Mucosa of rectum (tissue), 2 donors: ENCODE data around the gene LGALS3BP.
"Not testable (repeated sequence)": the region's sequence is repeated elsewhere in the genome, so short reads cannot be mapped to it uniquely, and the experiment has no call there.

ENCODE experiments used
- H3K27ac ChIP-seq, 2 donors: one replicate each; pipeline ENCODE4 v1.7.0; 2013; ENCODE audit warnings: inconsistent platforms in 2 of 2, low read depth in 2 of 2, low read length in 2 of 2
- H3K27me3 ChIP-seq, 2 donors: one replicate each; pipeline ENCODE4 v1.7.0; 2013; ENCODE audit warnings: low read length in 2 of 2; ENCODE audit not compliant: control insufficient read depth in 2 of 2, insufficient read depth in 2 of 2
- H3K36me3 ChIP-seq, 2 donors: one replicate each; pipeline ENCODE4 v1.7.0; 2013; ENCODE audit warnings: low read length in 2 of 2; ENCODE audit not compliant: control insufficient read depth in 2 of 2, insufficient read depth in 2 of 2
- H3K4me1 ChIP-seq, 2 donors: one replicate each; pipeline ENCODE4 v1.7.0; 2013; ENCODE audit warnings: low read length in 2 of 2, mild to moderate bottlenecking in 1 of 2; ENCODE audit not compliant: control insufficient read depth in 2 of 2, insufficient read depth in 2 of 2
- H3K4me3 ChIP-seq, 2 donors: one replicate each; pipeline ENCODE4 v1.7.0; 2013; ENCODE audit warnings: low read length in 2 of 2
- H3K9ac ChIP-seq, 2 donors: one replicate each; pipeline ENCODE4 v1.7.0; 2013; ENCODE audit warnings: low read length in 2 of 2, low read depth in 1 of 2, mild to moderate bottlenecking in 1 of 2
- H3K9me3 ChIP-seq, 2 donors: one replicate each; pipeline ENCODE4 v1.7.0; 2013; ENCODE audit warnings: low read length in 2 of 2; ENCODE audit not compliant: control insufficient read depth in 2 of 2
- donor health status: healthy.
- donor health status: Normal muscosa, but diverticular disease.

Gene LGALS3BP

DNA sequence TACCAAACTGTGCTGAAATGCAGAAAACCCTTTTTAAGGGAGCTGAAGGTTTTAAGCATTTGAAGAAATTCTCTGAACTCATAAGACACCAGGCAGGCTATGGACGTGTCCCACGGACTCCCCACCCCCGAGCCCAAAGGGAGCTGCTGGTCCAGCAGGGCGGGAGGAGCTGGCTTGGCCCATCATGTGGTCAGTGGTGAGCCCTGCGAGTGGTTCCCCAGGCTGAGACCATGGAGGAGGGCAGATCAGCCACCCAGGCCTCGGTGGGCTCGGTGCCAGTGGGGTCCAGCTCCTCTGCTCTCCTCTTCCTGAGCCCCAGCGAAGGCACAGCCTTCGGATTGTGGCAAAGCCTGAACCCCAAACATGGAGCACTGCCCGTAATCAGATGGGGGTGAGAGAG lies 27.0 kb downstream of the LGALS3BP start:
- peak overlapping the region; percentile 43 to 54 for H3K27ac ChIP-seq
- H3K36me3 ChIP-seq: no peaks in the 10 kb centered on the region
- H3K27me3 ChIP-seq: no peaks in the 10 kb centered on the region
- H3K4me3 ChIP-seq: no peak overlapping the region
- H3K4me1 ChIP-seq: peaks cover under 1 to 15% of the 10 kb centered on the region in 2 donors
- peak overlapping the region in 1 of 2 donors; percentile 54 for H3K9ac ChIP-seq
- peaks cover 0 to 3% of the 10 kb centered on the region in 2 donors for H3K9me3 ChIP-seq

DNA sequence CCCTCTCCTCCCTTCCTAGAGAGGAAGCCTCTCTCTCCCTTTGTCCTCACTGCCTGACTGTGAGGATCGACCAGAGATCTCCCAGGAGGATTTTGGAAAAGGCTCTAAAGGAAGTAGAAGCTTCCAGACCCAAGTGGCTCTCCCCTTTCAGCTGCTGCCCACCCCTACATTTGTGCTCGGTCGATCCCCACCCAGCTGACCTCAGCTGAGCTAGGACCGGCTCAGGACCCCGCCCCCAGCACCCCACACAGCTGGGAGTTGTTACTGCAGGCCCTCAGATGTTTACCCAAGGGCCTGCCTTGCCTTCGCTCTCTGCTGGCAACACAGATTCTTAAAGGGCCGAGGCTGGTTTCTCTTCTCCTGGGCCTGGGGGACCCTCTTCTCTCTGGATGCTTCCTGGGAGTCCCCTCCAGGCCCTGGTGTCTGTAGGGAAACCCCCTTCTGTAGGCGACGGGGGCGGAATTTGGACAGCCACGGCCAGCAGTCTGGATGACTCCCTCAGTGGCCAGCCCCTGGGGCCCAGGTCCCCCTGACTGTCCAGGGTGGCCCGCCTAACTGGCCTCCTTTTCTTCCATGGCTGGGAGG lies 27.7 kb downstream of the LGALS3BP start:
- no peaks in the 10 kb centered on the region for H3K36me3 ChIP-seq
- H3K27ac ChIP-seq: peak overlapping the region; percentile 43 to 54
- no peak overlapping the region for H3K4me3 ChIP-seq
- peaks cover 0 to 3% of the 10 kb centered on the region in 2 donors for H3K9me3 ChIP-seq
- peak overlapping the region in 1 of 2 donors; percentile 54 for H3K9ac ChIP-seq
- H3K4me1 ChIP-seq: peaks cover 7 to 22% of the 10 kb centered on the region in 2 donors
- H3K27me3 ChIP-seq: no peaks in the 10 kb centered on the region

DNA sequence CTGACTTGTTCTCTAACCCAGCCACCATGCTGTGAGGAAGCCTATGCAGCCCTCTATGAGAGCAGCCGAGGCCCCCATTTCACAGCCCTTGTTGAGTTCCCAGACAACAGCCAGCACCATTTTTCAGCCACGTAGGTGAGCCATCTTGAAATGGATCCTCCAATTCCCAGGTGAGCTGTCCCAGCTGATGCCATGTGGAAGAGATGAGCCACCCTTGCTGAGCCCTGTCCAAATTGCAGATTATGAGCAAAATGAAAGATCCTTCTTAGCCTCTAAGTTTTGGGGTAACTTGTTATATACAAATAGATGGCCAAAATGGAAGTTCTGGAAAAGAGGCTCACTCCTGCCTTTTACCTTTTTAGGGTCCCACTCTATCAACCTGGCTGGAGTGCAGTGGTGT lies 28.9 kb downstream of the LGALS3BP start:
- Histone ChIP-seq H3K9ac (no peak overlapping the region), H3K9me3 (peaks cover 0 to 3% of the 10 kb centered on the region in 2 donors), H3K4me3 (no peak overlapping the region), H3K4me1 (peaks cover 7 to 23% of the 10 kb centered on the region in 2 donors), H3K27me3 (no peaks in the 10 kb centered on the region), H3K36me3 (no peaks in the 10 kb centered on the region), H3K27ac (no peak overlapping the region)

DNA sequence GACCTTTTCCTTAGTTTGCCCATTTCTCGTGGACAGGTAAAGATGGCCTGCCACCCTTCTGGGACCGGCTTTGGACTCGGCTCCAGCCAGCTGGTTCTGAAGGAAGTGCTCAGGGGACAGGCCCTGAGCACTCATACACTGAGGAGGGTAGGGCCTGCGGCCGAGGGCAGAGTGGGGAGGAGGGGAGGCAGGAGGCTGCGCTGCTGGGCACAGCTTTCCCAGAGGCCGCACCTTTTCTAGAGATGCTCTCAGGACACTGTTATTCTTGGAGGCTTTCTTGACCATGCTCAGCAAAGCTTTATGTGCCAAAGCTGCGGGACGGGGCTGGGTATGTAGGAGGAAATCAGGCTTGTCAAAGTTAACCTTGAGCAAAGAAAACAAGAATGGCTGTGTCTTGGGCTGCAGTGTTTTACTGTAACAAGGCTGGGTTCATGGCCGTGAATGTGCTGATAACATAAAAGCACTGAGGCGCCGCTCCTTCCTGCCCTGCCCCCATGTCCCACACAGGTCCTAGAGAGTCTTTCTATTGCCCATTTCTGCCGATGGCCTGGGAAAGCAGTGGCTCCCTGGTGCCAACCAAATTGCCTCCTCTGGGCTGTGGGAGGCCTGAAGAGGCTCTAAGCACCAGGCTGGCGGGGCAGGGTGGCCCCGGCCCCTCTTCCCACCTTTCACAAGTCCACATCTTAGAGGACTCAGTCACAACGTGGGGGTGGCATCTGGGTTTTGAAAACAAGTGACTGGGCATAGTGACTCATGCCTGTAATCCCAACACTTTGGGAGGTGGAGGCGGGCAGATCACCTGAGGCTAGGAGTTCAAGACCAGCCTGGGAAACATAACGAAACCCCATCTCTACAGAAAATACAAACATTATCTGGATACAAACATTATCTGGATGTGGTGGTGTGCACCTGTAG lies 32.2 kb downstream of the LGALS3BP start:
- Histone ChIP-seq H3K27me3 (no peaks in the 10 kb centered on the region), H3K36me3 (no peaks in the 10 kb centered on the region), H3K27ac (peak overlapping the region in 1 of 2 donors; percentile 55), H3K4me1 (peaks cover 7 to 20% of the 10 kb centered on the region in 2 donors), H3K4me3 (peak overlapping the region in 1 of 2 donors; percentile 13), H3K9ac (peak overlapping the region in 1 of 2 donors; percentile 26), H3K9me3 (peaks cover 0 to 3% of the 10 kb centered on the region in 2 donors)

GRCh38 chr17:78946631-78947030 lies 33.1 kb downstream of the LGALS3BP start:
- Histone ChIP-seq H3K27ac (no peak overlapping the region), H3K27me3 (no peaks in the 10 kb centered on the region)

DNA sequence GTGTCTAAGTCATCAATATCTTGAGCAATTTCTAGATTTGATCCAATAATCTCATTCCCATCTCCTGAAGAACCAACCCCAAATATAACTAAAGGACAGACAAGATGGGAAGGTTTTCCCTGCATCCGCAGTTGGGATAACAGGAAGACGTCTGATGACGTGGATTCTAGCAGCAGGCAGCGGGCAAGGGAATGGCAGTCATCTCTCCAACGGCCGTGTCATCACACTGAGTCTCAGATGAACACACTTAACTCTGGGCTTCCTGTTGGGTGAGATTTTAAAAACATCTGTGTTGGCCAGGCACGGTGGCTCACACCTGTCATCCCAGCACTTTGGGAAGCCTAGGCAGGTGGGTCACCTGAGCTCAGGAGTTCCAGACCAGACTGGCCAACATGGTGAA lies 33.6 kb downstream of the LGALS3BP start:
- Histone ChIP-seq H3K9ac (no peak overlapping the region), H3K4me1 (peaks cover 7 to 8% of the 10 kb centered on the region in 2 donors), H3K4me3 (no peak overlapping the region), H3K27ac (no peak overlapping the region), H3K9me3 (peaks cover 0 to 3% of the 10 kb centered on the region in 2 donors), H3K36me3 (no peaks in the 10 kb centered on the region), H3K27me3 (no peaks in the 10 kb centered on the region)

More at GRCh38 chr17:78946631-78947030, 33.1 kb downstream of the LGALS3BP start:
- H3K9ac ChIP-seq: no peak overlapping the region
- H3K9me3 ChIP-seq: peaks cover 0 to 3% of the 10 kb centered on the region in 2 donors
- peaks cover 7 to 11% of the 10 kb centered on the region in 2 donors for H3K4me1 ChIP-seq
- no peak overlapping the region for H3K4me3 ChIP-seq
- H3K36me3 ChIP-seq: no peaks in the 10 kb centered on the region

- H3K4me3 ChIP-seq, H3K9ac ChIP-seq, H3K27ac ChIP-seq, H3K4me1 ChIP-seq, H3K9me3 ChIP-seq, H3K27me3 ChIP-seq, H3K36me3 ChIP-seq: not testable (repeated sequence)
These were observed 34.3 kb downstream of the LGALS3BP start for GRCh38 chr17:78945455-78945854.

DNA sequence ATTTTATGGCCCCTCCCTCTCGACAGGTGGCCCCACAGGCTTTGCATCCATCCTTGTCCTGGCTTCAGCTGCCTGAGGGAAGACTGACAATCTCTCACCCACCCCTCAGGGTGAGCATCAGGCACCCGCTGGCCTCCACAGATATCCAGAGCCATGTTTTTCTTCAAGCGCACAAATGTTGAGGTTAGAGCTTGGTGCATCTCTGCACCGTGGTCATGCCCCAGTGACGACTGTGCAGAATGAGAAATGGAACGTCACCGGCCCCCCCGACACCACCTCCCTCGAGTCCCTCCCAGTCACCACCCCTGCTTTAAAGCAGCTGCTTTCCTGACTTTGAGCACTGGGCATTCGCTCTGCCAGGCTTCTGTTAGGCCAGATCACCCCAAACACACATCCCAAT lies 34.8 kb downstream of the LGALS3BP start:
- H3K4me1 ChIP-seq: peaks cover 7 to 8% of the 10 kb centered on the region in 2 donors
- no peak overlapping the region for H3K27ac ChIP-seq
- H3K4me3 ChIP-seq: no peak overlapping the region
- no peaks in the 10 kb centered on the region for H3K27me3 ChIP-seq
- H3K9me3 ChIP-seq: no peaks in the 10 kb centered on the region
- H3K36me3 ChIP-seq: no peaks in the 10 kb centered on the region
- H3K9ac ChIP-seq: no peak overlapping the region

DNA sequence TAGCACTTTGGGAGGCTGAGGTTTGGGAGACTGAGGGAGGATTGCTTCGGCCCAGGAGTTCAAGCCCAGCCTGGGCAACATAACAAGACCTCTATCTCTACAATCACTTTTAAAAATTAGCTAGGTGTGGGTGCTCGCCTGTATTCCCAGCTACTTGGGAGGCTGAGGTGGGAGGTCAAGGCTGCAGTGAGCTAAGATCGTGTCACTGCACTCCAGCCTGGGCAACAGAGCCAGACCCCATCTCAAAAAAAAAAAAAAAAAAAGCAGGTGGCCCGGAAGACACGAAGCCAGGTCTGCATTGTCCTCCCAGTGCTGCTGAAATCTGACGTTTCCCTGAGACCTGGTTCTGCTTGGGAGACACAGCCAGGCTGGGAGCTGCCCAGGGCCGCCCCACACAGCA lies 35.7 kb downstream of the LGALS3BP start:
- no peaks in the 10 kb centered on the region for H3K27me3 ChIP-seq
- H3K27ac ChIP-seq: no peak overlapping the region
- no peak overlapping the region for H3K9ac ChIP-seq
- no peaks in the 10 kb centered on the region for H3K9me3 ChIP-seq
- peaks cover 7 to 8% of the 10 kb centered on the region in 2 donors for H3K4me1 ChIP-seq
- no peak overlapping the region for H3K4me3 ChIP-seq
- no peaks in the 10 kb centered on the region for H3K36me3 ChIP-seq

DNA sequence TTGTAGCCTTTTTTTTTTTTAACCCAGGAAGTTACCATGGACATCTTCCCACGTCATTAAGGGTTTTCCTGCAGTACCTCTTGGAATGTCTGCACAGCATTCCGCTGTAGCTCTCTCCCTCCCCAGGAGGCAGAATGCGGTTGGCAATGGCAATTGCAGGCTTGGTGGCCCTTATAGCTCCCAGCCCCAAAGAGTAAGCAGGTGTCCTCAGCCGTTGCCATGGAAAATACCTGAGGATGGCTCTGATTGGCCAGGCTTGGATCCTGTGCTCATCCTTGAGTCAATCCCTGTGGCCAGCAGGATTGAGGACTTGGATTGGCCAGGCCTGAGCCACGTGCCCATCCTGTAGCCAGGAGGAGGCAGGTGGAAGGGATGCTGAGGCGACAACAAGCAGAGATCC lies 39.0 kb downstream of the LGALS3BP start:
- no peaks in the 10 kb centered on the region for H3K27me3 ChIP-seq
- no peaks in the 10 kb centered on the region for H3K36me3 ChIP-seq
- no peak overlapping the region for H3K9ac ChIP-seq
- no peak overlapping the region for H3K27ac ChIP-seq
- H3K9me3 ChIP-seq: no peaks in the 10 kb centered on the region
- H3K4me1 ChIP-seq: no peaks in the 10 kb centered on the region
- H3K4me3 ChIP-seq: no peak overlapping the region
